ENCODE data around the gene GYPC.

GRCh38 chr2:126646026-126646425 lies 9.9 kb upstream of the GYPC start:
- TF ChIP-seq POLR2A (IDR thresholded peaks at IDR 0.05) (no peak), CTCF (IDR thresholded peaks at IDR 0.05) (no peak)
